HG03196 (cell line): ENCODE measurements around the gene LYPD3.

ENCODE experiments used
- ATAC-seq: cut with Tn5 transposase; IDR thresholded peaks from one replicate; pipeline ENCODE4 v1.9.1; 2021; ENCODE audit not compliant: unreplicated experiment

The LYPD3 gene

DNA sequence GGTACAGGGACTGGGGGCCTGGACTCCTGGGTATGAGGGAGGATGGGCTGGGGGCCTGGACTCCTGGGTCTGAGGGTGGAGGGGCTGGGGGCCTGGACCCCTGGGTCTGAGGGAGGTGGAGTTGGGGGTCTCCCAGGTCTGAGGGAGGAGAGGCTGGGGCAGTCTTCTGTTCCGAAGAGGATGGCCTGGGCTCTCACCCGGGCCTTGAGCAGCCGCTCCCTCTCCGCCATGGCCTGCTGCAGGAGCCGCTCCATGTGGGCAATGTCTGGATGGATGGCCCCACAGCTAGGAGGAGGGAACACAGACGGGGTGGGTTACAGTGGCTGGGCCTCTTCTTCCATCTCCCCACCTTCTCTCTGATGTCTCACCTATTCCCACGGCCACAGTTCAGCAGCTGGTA, 21.0 kb upstream of the LYPD3 start:
- ATAC-seq, result no peak

GRCh38 chr19:43485951-43486350, 20.5 kb upstream of the LYPD3 start:
- ATAC-seq, result no peak

GRCh38 chr19:43483281-43483680, 17.9 kb upstream of the LYPD3 start:
- ATAC-seq, result no peak

DNA sequence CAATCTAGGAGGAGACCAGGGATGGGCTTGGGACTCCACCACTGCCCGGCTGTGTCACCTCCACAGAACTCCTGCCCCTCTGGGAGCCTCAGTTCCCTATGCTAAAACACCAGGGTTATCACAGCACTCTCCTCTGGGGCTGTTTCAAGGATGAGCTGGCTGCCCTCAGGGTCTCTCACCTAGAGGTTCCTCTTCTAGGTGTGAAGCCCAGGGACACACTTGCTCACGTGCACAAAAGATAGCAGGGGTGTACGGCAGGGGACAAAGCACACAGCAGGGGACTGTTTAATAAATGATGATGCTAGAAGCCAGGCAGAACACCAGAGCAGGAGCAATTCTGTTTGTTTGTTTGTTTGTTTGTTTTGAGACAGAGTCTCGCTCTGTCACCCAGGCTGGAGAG, 16.8 kb upstream of the LYPD3 start:
- no peak for ATAC-seq

GRCh38 chr19:43481701-43482100, 16.3 kb upstream of the LYPD3 start:
- ATAC-seq, result no peak

DNA sequence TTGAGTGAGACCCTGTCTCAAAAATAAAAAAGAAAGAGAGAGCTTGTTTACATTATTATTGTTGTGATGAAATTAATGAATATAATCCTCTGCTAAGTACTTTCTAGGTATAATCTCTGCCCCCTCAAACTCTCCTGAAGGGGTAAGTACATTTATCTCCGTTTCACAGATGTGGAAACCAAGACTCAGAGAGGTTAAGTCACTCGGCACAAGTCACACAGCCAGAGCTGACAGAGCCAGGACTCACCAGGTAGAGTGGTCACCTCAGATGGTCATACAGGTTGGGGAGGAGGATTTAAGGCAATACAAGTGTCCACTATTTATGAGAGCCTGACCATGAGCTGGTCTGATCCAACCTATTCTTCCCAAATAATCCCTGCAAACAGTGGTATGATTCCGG, 15.2 kb upstream of the LYPD3 start:
- ATAC-seq, result no peak

GRCh38 chr19:43479961-43480561, 14.7 kb upstream of the LYPD3 start:
- no peak for ATAC-seq

DNA sequence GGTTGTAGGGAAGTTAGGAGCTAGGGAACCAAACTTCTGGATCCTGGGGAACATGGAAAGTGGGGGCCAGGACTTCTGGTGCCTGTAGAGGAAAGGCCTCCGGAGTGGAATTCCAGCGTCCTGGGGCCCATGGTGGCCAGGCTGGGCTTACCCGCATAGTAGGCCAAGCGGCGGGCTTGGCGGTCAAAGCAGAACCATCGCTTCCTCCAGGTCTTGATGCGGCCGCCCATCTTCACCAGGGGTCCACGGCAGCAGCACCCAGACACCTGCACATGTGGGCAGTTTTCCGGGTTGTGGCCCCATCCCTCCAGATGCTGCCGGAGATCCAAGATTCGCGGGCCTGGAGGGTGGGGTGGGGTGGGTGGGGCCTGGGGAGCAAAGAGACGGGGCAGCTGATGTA, 13.8 kb upstream of the LYPD3 start:
- ATAC-seq, result no peak

DNA sequence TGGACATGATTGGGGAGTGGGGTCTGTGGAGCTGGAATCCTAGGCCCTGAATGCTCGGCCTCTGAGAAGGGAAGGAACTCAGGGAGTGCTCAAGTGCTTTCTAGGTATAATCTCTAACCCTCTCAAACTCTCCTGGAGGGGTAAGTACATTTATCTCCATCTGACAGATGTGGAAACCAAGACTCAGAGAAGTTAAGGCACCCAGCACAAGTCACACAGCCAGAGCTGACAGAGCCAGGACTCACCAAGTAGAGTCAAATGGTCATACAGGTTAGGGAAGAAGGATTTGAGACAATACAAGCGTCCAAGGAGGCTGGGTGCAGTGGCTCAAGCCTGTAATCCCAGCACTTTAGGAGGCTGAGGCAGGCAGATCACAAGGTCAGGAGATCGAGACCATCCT, 12.9 kb upstream of the LYPD3 start:
- ATAC-seq, result no peak

- ATAC-seq, result no peak
Observed at GRCh38 chr19:43476606-43477005, 11.2 kb upstream of the LYPD3 start.

DNA sequence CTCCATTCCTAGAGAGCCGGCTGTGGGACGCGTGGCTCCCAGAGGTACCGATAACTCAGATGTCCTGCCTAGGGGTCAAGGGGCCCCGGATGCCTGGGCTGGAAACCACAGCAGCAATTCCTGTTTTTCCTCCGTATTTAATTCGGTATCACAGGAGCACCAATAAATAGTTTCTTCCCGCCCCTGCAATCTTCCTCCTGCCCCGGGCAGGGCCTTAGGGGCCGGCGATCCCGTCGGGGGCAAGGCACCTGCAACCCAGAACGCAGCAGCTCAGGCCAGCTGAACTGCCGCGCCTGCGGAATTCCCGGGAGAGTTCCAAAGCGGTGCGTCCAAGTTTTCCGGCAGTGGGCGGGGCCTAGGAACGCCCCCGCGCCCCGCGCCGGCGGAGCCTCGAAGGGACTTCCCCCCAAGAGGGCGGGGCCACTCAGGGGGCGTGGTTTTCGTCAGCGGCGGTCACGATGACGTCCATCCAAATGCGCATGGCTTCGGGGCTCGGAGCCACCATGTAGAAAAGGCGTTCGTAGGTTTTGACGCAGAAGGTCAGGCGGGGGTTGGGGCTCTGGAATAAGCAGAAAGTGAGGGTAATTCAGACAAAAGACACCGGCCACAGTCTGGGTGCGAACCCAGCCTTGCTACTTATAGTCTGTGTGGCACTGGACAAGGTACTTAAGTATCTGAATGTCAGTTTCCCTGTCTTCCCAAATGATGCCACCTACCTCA, 9.7 kb upstream of the LYPD3 start:
- ATAC-seq, result peak; percentile 61

GRCh38 chr19:43474487-43474886, 9.1 kb upstream of the LYPD3 start:
- no peak for ATAC-seq

- ATAC-seq, result no peak
Observed at GRCh38 chr19:43471091-43471490, 5.7 kb upstream of the LYPD3 start.

DNA sequence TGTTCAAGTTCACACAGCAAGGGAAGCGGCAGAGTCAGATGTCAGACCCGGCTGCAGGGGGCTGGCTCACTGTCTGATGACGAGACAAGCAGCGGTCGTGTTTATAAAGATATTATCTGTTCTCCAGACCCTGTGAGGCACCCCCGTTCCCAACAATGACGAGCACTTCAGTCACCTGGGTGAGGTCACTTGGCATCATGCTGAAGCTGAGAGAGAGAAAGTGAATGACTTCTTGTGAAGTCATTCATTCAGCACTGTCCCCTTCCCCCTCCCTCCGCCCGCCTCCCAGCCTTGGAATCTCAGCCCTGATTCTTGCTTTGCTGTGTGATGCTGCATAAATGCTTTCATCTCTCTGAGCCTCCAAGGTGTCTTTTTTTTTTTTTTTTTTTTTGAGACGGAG, 4.9 kb upstream of the LYPD3 start:
- no peak for ATAC-seq

DNA sequence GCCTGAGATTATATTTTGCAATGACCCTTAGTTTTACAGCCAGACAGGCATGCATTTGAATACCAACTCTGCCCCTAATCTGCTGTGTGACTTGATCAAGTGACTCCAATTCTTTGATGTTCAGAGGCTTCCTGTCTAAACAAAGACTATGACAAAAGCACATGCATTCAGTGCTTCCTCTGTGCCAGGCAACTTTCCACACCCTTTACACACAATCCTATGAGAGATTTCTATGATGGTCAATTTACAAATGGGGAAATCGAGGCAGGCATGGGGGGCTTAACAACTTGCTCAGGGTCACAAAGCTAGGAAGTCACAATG, 3.7 kb upstream of the LYPD3 start:
- ATAC-seq, result no peak

GRCh38 chr19:43468354-43469159, 3.1 kb upstream of the LYPD3 start:
- no peak for ATAC-seq

DNA sequence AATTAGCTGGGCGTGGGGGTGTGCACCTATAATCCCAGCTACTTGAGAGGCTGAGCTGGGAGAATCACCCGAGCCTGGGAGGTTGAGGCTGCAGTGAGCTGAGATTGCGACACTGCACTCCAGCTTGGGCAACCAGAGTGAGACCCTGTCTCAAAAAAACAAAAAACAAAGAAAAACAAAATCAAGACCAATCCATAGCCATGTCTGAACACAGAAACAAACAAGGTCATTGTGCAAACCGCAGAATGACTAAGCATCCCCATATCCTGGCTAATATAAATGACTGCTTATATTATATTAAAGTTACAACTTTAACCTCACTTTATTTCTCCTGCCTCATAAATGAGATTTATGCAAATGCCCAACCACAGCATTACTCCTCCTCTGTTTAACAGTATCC, 2.3 kb upstream of the LYPD3 start:
- no peak for ATAC-seq

GRCh38 chr19:43467276-43467675, 1.9 kb upstream of the LYPD3 start:
- ATAC-seq, result no peak

DNA sequence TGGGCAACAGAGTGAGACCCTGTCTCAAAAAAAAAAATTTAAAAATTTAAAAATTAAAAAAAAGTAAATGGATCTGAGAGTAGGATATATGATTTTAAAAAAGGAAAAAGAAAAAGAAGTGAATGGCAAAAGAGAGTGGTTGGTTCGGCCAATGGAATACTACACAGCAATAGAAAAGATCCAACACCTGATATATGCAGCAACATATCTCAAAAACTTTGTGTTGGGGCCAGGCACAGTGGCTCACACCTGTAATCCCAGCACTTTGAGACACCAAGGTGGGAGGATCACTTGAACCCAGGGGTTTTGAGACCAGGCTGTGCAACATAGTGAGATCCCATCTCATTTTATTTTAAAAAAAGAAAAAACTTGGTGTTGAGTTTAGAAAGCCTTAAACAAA, 1.4 kb upstream of the LYPD3 start:
- ATAC-seq, result no peak

DNA sequence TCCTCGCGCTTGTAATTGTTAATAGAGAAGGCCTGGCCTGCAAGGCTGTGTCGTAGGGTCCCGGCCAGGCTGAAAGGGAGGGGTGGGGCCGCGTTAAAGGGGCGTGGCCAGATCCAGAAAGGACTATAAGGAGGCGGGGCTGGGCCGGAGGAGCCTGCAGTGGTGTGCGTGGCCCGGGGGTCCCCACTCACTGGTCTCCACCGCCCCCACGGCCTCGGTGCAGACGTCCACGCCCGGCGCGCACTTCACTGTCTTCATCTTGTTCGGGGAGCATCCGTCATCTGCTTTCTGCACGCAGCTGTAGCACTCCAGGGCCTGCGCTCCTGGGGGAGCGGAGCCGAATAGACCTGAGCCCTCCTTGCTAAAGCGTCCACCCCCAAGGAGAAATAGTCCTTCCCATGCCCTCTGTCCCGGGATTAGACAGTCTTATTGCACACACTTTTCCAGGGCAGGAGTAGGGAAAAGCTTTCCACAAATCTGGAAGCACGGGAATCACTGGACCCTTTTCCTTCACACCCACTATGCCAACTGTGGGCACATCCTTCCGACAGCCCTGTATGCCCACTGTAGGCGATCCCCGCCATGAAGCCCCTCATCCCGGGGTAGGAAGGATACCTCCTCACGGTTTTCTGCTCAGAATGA, 1.2 kb downstream of the LYPD3 start:
- ATAC-seq, result peak; percentile 31

DNA sequence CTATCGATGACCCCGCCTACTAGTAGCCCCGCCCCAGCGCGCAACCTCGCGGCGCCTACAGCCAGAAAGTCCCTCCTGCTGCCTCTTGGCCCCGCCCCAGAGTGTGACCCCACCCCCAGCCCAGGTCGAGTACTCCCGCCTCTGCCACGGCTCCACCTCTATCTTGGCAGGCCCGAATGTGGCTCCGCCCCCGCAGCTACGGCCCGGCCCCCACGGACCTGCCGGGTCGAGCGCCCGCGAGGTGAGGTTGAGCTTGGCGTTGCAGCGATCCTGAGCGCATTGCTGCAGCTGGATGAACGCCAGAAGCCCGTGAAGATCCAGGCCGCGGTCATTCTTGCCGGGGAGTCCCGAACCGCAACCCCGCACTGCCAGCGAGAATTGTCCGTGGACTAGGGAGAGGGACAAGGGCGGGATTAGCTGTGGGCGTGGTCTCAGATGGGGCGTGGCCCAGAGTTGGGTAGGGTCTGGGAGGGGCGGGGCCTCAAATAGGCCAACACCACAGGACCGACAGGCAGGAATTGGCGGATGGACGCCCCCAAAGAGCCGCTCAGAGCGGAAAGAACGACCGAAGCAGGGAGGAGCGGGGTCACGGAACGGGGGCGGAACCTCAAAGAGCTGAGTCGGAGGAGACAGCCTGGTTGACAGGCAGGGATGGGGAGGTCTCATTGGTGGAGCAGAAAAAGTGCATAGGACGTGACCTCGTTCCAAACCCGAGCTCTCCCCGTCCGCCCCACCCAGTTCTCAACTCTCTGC, 1.9 kb downstream of the LYPD3 start:
- ATAC-seq, result peak; percentile 80
